ENCODE measurements around the gene ACP5. TPM values are rescaled to one million over a fixed set of nuclear protein-coding genes. Genes with fewer than 3 reads are reported as not detected.
"Not testable (repeated sequence)": the region's sequence is repeated elsewhere in the genome, so short reads cannot be mapped to it uniquely, and the experiment has no call there.

The ACP5 gene
- total RNA-seq, 4 donors from 2014 or later = 2.5 to 7.7 (median 5.8) TPM

DNA sequence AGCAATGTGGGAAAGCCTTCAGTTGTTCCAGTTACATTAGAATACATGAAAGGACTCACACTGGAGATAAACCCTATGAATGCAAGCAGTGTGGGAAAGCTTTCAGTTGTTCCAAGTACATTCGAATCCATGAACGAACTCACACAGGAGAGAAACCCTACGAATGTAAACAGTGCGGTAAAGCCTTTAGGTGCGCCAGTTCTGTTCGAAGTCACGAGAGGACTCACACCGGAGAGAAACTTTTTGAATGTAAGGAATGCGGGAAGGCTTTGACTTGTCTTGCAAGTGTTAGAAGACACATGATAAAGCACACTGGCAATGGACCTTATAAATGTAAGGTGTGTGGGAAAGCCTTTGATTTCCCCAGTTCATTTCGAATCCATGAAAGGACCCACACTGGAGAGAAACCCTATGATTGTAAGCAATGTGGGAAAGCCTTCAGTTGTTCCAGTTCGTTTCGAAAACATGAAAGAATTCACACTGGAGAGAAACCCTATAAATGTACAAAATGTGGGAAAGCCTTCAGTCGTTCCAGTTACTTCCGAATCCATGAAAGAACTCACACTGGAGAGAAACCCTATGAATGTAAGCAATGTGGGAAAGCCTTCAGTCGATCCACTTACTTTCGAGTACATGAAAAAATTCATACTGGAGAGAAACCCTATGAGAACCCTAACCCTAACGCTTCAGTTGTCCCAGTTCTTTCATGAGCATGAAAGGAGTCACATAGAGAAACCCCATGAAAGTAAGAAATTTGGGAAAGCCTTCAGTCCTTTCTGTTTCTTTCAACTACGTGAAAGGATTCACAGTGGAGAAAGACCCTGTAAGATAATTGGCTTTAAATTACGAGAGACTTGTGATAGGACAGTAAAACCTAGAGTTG is 40.0 kb upstream of the ACP5 start:
- no peak overlapping the region for H3K4me3 ChIP-seq
- intact Hi-C loops (cut with DNase I; ENCODE audit: low total_unique reads) = no loop called here
- H3K4me1 ChIP-seq = no peaks in the 10 kb centered on the region
- H3K27ac ChIP-seq = no peak overlapping the region
- DNase-seq = no peak
- peaks cover 0 to 9% of the 10 kb centered on the region in 2 donors for H3K9me3 ChIP-seq
- no peaks in the 10 kb centered on the region for H3K36me3 ChIP-seq
- H3K27me3 ChIP-seq = no peaks in the 10 kb centered on the region
- TF ChIP-seq POLR2A (IDR thresholded peaks at IDR 0.05) = no peak
- TF ChIP-seq, protein P1, sequence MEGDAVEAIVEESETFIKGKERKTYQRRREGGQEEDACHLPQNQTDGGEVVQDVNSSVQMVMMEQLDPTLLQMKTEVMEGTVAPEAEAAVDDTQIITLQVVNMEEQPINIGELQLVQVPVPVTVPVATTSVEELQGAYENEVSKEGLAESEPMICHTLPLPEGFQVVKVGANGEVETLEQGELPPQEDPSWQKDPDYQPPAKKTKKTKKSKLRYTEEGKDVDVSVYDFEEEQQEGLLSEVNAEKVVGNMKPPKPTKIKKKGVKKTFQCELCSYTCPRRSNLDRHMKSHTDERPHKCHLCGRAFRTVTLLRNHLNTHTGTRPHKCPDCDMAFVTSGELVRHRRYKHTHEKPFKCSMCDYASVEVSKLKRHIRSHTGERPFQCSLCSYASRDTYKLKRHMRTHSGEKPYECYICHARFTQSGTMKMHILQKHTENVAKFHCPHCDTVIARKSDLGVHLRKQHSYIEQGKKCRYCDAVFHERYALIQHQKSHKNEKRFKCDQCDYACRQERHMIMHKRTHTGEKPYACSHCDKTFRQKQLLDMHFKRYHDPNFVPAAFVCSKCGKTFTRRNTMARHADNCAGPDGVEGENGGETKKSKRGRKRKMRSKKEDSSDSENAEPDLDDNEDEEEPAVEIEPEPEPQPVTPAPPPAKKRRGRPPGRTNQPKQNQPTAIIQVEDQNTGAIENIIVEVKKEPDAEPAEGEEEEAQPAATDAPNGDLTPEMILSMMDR (IDR thresholded peaks at IDR 0.05) = no peak

DNA sequence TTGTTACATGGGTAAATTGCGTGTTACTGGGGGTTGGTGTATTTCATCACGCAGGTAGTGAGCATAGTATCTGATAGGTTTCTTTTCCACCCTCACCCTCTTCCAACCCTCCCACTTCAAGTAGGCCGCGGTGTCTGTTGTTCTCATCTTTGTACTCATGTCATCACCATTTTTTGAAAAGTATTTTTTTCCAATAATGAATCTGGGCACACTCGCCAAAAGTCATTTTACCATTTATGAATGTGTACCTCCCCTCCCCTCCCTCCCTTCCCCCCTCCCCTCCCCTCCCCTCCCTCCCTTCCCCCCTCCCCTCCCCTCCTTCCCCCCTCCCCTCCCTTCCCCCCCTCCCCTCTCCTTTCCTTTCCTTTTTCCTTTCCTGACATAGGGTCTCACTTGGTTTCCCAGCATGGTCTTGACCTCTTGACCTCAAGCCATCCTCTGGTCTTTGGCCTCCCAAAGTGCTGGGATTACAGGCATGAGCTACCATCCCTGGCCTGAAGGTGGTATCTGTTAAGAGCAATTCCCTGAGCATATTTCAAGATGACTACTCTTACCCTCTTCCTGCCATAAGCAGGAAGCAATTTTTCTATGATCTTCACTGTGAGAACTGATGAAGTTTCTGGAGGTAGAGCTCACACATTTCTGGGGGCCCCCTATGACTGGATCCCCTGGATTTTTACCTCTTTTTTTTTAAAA is 35.5 kb upstream of the ACP5 start:
- no peak for TF ChIP-seq POLR2A (IDR thresholded peaks at IDR 0.05)
- TF ChIP-seq, protein P1 (IDR thresholded peaks at IDR 0.05) = no peak
- Histone ChIP-seq H3K9me3 (peaks cover 0 to 9% of the 10 kb centered on the region in 2 donors), H3K4me3 (no peak overlapping the region), H3K27me3 (no peaks in the 10 kb centered on the region), H3K27ac (no peak overlapping the region), H3K36me3 (no peaks in the 10 kb centered on the region), H3K4me1 (no peaks in the 10 kb centered on the region)
- DNase-seq = no peak
- intact Hi-C loops (cut with DNase I; ENCODE audit: low total_unique reads) = no loop called here

DNA sequence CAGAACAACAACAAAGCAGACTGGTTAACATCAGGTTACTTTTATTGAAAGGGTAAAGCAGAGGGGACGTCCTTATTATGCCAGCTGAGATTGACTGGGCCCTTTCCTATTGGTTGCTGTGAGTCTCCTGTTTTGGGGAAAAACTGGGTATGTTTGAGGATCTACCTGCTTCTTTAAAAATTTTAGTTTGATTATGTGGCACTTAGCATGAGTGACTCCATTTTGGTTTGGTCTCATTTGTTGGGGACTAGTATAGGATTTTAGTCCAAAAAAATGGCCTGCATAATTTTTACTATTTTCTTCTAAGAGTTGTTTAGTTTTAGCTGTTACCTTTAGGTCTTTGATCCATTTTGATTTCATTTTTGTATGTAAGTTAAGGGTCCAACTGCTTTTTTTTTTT is 34.3 kb upstream of the ACP5 start:
- TF ChIP-seq, protein P1 (IDR thresholded peaks at IDR 0.05) = no peak
- no peak for TF ChIP-seq POLR2A (IDR thresholded peaks at IDR 0.05)
- DNase-seq = no peak
- H3K9me3 ChIP-seq = peaks cover 0 to under 1% of the 10 kb centered on the region in 2 donors
- H3K4me3 ChIP-seq = no peak overlapping the region
- intact Hi-C loops (cut with DNase I; ENCODE audit: low total_unique reads) = no loop called here
- H3K27me3 ChIP-seq = no peaks in the 10 kb centered on the region
- H3K4me1 ChIP-seq = no peaks in the 10 kb centered on the region
- H3K27ac ChIP-seq = no peak overlapping the region
- H3K36me3 ChIP-seq = no peaks in the 10 kb centered on the region

DNA sequence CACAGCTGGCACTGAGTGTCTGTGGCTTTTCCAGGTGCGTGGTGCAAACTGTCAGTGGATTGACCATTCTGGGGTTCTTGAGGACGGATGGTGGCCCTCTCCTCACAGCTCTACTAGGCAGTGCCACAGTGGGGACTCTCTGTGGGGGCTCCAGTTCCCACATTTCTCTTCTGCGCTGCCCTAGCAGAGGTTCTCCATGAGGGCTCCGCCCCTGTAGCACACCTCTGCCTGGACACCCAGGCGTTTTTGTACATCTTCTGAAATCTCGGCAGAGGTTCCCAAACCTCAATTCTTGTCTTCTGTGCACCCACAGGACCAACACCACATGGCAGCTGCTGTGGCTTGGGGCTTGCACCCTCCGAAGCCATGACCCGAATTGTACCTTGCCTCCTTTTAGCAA is 29.0 kb upstream of the ACP5 start:
- no peak for DNase-seq
- Histone ChIP-seq H3K4me1 (no peaks in the 10 kb centered on the region), H3K36me3 (no peaks in the 10 kb centered on the region), H3K27me3 (no peaks in the 10 kb centered on the region), H3K27ac (no peak overlapping the region), H3K9me3 (no peaks in the 10 kb centered on the region), H3K4me3 (no peak overlapping the region)
- TF ChIP-seq POLR2A (IDR thresholded peaks at IDR 0.05) = no peak
- TF ChIP-seq, protein P1 (IDR thresholded peaks at IDR 0.05) = no peak
- intact Hi-C loops (cut with DNase I; ENCODE audit: low total_unique reads) = no loop called here

DNA sequence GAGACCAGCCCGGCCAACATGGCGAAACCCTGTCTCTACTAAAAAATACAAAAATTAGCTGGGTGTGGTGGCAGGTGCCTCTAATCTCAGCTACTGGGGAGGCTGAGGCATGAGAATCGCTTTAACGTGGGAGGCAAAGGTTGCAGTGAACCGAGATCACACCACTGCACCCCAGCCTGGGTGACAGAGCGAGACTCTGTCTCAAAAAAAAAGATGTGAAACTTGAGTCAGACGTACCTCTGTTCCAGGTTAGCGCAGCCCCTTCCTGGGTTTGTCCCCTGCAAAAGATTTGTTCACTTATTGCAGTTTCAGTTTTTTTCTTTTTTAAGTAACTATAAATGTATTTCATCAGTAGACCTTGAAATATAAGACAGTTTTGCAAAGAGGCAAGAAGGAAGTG is 22.3 kb upstream of the ACP5 start:
- H3K27me3 ChIP-seq; H3K4me3 ChIP-seq; H3K4me1 ChIP-seq; H3K9me3 ChIP-seq; DNase-seq; H3K36me3 ChIP-seq; intact Hi-C loops (cut with DNase I; ENCODE audit: low total_unique reads); H3K27ac ChIP-seq: not testable (repeated sequence)

All from uterus (tissue), 4 donors.